ENCODE results near the gene LAMC1.

DNA sequence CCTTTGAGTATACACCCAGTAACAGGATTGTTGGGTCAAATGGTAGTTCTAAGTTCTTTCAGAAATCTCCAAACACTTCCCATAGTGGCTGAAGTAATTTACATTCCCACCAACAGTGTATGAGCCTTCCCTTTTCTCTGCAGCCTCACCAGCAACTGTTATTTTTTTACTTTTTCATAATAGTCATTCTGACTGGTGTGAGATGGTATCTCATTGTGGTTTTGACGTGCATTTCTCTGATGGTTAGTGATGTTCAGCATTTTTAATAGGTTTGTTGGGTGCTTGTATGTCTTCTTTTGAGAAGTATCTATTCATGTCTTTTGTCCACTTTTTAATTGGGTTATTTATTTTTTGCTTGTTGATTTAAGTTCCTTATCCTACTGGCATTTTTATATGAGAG, 26.4 kb upstream of the LAMC1 start:
- no peak for TF ChIP-seq POLR2A (IDR thresholded peaks at IDR 0.05; ENCODE audit: low read depth, low read length)
- TF ChIP-seq POLR2AphosphoS5 (IDR thresholded peaks at IDR 0.05; ENCODE audit: low read depth, low read length), result no peak
- no peak for TF ChIP-seq TAF1 (IDR thresholded peaks at IDR 0.05; ENCODE audit: low read depth, low read length)
- TF ChIP-seq SPI1 (IDR thresholded peaks at IDR 0.05; ENCODE audit: low read depth, low read length), result no peak
- TF ChIP-seq POU2F2 (IDR thresholded peaks at IDR 0.05; ENCODE audit: low read depth, low read length), result no peak
